Mucosa of descending colon (tissue), 3 donors: ENCODE results near the gene PYHIN1. TPM values are rescaled to one million over a fixed set of nuclear protein-coding genes. Genes with fewer than 3 reads are reported as not detected.

Source experiments
- ATAC-seq: fragments of 200-7000 bp; cut with Tn5 transposase; one replicate; pipeline ENCODE4 v1.9.1; 2020; ENCODE audit warnings: mild to moderate bottlenecking, moderate library complexity
- DNase-seq, 3 donors: peaks; one replicate each; pipeline ENCODE4 v3.0.0-alpha.2; 2020
- H3K36me3 ChIP-seq: fragments of 200-600 bp; one replicate; pipeline ENCODE4 v1.8.0; 2021; ENCODE audit warnings: low read depth, mild to moderate bottlenecking
- H3K4me1 ChIP-seq: fragments of 200-600 bp; one replicate; pipeline ENCODE4 v1.8.0; 2021; ENCODE audit warnings: low read depth, mild to moderate bottlenecking
- H3K4me3 ChIP-seq: fragments of 200-600 bp; one replicate; pipeline ENCODE4 v1.8.0; 2021; ENCODE audit warnings: mild to moderate bottlenecking
- H3K9me3 ChIP-seq: fragments of 200-600 bp; one replicate; pipeline ENCODE4 v1.8.0; 2021; ENCODE audit warnings: mild to moderate bottlenecking
- CTCF ChIP-seq: fragments of 200-600 bp; IDR thresholded peaks from one replicate; pipeline ENCODE4 v1.8.0; 2022; ENCODE audit warnings: antibody characterized with exemption, mild to moderate bottlenecking
- intact Hi-C, 2 donors: fragments of 100-400 bp; cut with DNase I in 1 of 2; cut with micrococcal nuclease in 1 of 2; formaldehyde crosslinking; loops; one replicate each; pipeline versions ENCODE4 v1.11.0 to v1.11.1; 2022; cut with DNase I, micrococcal nuclease
- total RNA-seq, 3 donors: library from RNA; stranded (reverse); fragmentation: NEBNext Ultra II Directional in 2 of 3; extraction: Animal tissue kit (Norgen Biotek cat#: 25700) in 2 of 3; gene quantifications; one replicate each; pipeline versions ENCODE4 v1.2.1 to v1.2.4, GENCODE V29; 2021 to 2023
- donor health status: DM: no; HTN: no; CAD: no; lungs with moderate emphysema.
- donor health status: DM: no; HTN: no; CAD: no.
- donor health status: DM: no; HTN: yes; CAD: no.

The PYHIN1 gene
- total RNA-seq, 3 donors from 2014 or later: 0.87 to 2.0 (median 0.98) TPM

GRCh38 chr1:159014003-159014571 lies 82.7 kb downstream of the PYHIN1 start:
- ATAC-seq: no peak
- no peak for TF ChIP-seq CTCF
- intact Hi-C loops: no loop called here
- Histone ChIP-seq H3K9me3 (no peaks in the 10 kb centered on the region), H3K36me3 (no peaks in the 10 kb centered on the region), H3K4me1 (peaks cover 6% of the 10 kb centered on the region), H3K4me3 (no peak overlapping the region)
- DNase-seq: no peak

DNA sequence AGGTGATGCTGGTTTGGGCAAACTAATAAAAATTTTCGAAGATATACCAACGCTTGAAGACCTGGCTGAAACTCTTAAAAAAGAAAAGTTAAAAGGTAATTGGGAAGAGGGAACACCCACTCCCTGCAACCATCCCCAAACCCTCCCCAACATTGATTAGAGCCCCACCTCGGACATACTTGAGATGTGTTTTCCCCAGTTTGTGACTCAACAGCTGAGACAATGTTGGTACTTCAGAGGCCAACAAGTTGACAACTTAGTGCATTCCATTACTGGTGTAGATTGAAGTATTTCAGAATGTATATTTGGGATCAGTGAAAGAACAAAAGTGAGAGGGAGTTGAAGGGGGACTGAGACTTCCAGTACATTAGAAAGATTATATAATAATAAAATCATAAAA lies 83.5 kb downstream of the PYHIN1 start:
- intact Hi-C loops: no loop called here

DNA sequence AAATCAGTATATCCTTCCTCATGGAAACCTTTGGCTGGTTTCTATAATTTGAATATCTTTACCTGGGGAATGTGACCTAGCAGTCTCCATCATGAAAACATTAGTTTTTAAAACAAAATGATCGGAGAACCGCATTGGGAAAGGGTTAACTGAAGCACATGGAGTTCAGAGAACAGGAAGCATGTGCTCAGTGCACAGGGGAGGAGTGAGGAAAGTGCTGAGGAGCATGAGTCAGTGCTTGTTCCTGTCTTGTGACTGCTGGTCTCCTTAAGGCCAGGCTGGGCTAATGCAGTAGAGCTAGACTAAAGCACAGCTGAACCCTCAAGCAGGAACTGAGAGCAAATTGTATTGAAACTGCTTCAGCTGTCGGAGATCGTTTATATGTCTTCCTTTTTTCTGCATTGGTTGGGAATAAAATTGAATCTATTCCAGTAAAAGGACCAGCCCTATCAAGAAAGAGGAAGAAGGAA lies 84.1 kb downstream of the PYHIN1 start:
- Histone ChIP-seq H3K4me3 (no peak overlapping the region), H3K36me3 (no peaks in the 10 kb centered on the region), H3K4me1 (no peaks in the 10 kb centered on the region), H3K9me3 (no peaks in the 10 kb centered on the region)
- ATAC-seq: peak; percentile 97
- intact Hi-C loops: no loop called here
- peak in 1 of 3 donors; percentile 70 for DNase-seq
- TF ChIP-seq CTCF: no peak

More for the DNA sequence above, 83.5 kb downstream of the PYHIN1 start:
- Histone ChIP-seq H3K4me3 (no peak overlapping the region), H3K9me3 (no peaks in the 10 kb centered on the region), H3K36me3 (no peaks in the 10 kb centered on the region), H3K4me1 (no peaks in the 10 kb centered on the region)
- no peak for ATAC-seq
- TF ChIP-seq CTCF: no peak
- no peak for DNase-seq

- no peak for TF ChIP-seq CTCF
- no peaks in the 10 kb centered on the region for H3K9me3 ChIP-seq
- no peaks in the 10 kb centered on the region for H3K36me3 ChIP-seq
- intact Hi-C loops: no loop called here
- DNase-seq (no peak), ATAC-seq (no peak)
- H3K4me3 ChIP-seq: no peak overlapping the region
- no peaks in the 10 kb centered on the region for H3K4me1 ChIP-seq
These were observed 92.4 kb downstream of the PYHIN1 start for GRCh38 chr1:159023723-159024122.

GRCh38 chr1:159025043-159025442 lies 93.7 kb downstream of the PYHIN1 start:
- DNase-seq (no peak), ATAC-seq (no peak)
- Histone ChIP-seq H3K36me3 (no peaks in the 10 kb centered on the region), H3K9me3 (no peaks in the 10 kb centered on the region), H3K4me3 (no peak overlapping the region), H3K4me1 (no peaks in the 10 kb centered on the region)
- no peak for TF ChIP-seq CTCF
- intact Hi-C loops: no loop called here

Other genes starting within 250 kb of the PYHIN1 start
- under 1 TPM in 2 of 3 donors, not detected in 1; 0.24 to 0.41 TPM for gene SPTA1, start 244.8 kb upstream of the PYHIN1 start, total RNA-seq
- gene OR6K2, start 230.9 kb upstream of the PYHIN1 start, total RNA-seq: not detected
- not detected for gene OR6K3, start 210.8 kb upstream of the PYHIN1 start, total RNA-seq
- gene OR6K6, start 176.8 kb upstream of the PYHIN1 start, total RNA-seq: not detected
- not detected for gene OR6N1, start 159.4 kb upstream of the PYHIN1 start, total RNA-seq
- gene OR6N2, start 150.3 kb upstream of the PYHIN1 start, total RNA-seq: not detected
- gene MNDA, start 100.2 kb upstream of the PYHIN1 start, total RNA-seq: 1 to 10 TPM; 1.2 to 5.7 (median 3.8) TPM
- gene IFI16, start 78.4 kb downstream of the PYHIN1 start, total RNA-seq: 10 to 100 TPM; 14.4 to 37.9 (median 36.6) TPM
- gene AIM2, start 145.2 kb downstream of the PYHIN1 start, total RNA-seq: 1 to 10 TPM in 1 of 3 donors, under 1 TPM in 2; 0.38 to 1.0 (median 0.61) TPM
- 10 to 100 TPM in 2 of 3 donors, 1 to 10 TPM in 1; 2.7 to 23.3 (median 10.3) TPM for gene CADM3, start 240.1 kb downstream of the PYHIN1 start, total RNA-seq